Naive thymus-derived CD4-positive, alpha-beta T cell (primary cell): ENCODE results near the gene PDGFD. TPM values are rescaled to one million over a fixed set of nuclear protein-coding genes. Genes with fewer than 3 reads are reported as not detected.

Experiments used
- ATAC-seq: fragments of 150-1000 bp; cut with Tn5 transposase; 2 replicates; pipeline ENCODE4 v1.10.0; 2021; ENCODE audit warnings: mild to moderate bottlenecking, moderate library complexity
- CTCF ChIA-PET: fragments of 350-600 bp; sonication (Branson Sonifier 250); formaldehyde crosslinking; loops from one replicate; lab custom pipeline; 2021; ENCODE audit warnings: antibody characterized with exemption; lab: Charles Lee
- POLR2A ChIA-PET: fragments of 350-600 bp; sonication (Branson Sonifier 250); formaldehyde crosslinking; loops from one replicate; lab custom pipeline; 2021; ENCODE audit warnings: antibody characterized with exemption, inconsistent platforms; lab: Charles Lee
- DNase-seq, 9 donors: peaks; one replicate each; pipeline versions ENCODE4 v3.0.0 to v3.0.0-alpha.2; 2020 to 2022; ENCODE audit warnings: mixed read lengths in 1 of 9
- H3K27ac ChIP-seq: one replicate; pipeline ENCODE4 v1.7.0; 2013; ENCODE audit warnings: mild to moderate bottlenecking, low read depth, low read length, moderate library complexity
- H3K27me3 ChIP-seq, 2 donors: one replicate each; pipeline ENCODE4 v1.7.0; 2013; ENCODE audit warnings: low read length in 2 of 2, mild to moderate bottlenecking in 2 of 2, moderate library complexity in 2 of 2; ENCODE audit not compliant: control insufficient read depth in 2 of 2, insufficient read depth in 2 of 2
- H3K36me3 ChIP-seq, 3 experiments: 1 replicate in 2 of 3; 2 replicates in 1 of 3; pipeline ENCODE4 v1.7.0; 2013; ENCODE audit warnings: low read length in 3 of 3, mild to moderate bottlenecking in 3 of 3, moderate library complexity in 1 of 3; ENCODE audit not compliant: insufficient read depth in 3 of 3, control insufficient read depth in 2 of 3
- H3K4me1 ChIP-seq, 2 donors: one replicate each; pipeline ENCODE4 v1.7.0; 2013; ENCODE audit warnings: low read length in 2 of 2, mild to moderate bottlenecking in 2 of 2, moderate library complexity in 1 of 2; ENCODE audit not compliant: control insufficient read depth in 2 of 2, insufficient read depth in 2 of 2
- H3K4me3 ChIP-seq: 2 replicates; pipeline ENCODE4 v1.7.0; 2013; ENCODE audit warnings: mild to moderate bottlenecking, low read length
- H3K9me3 ChIP-seq, 3 experiments: 1 replicate in 2 of 3; 2 replicates in 1 of 3; pipeline ENCODE4 v1.7.0; 2013; ENCODE audit warnings: low read length in 3 of 3; ENCODE audit not compliant: control insufficient read depth in 2 of 3
- H3K27ac Mint-ChIP-seq, 9 donors: one replicate each; pipeline ENCODE4 v1.8.0; 2020 to 2022; ENCODE audit warnings: mixed read lengths in 9 of 9, mild to moderate bottlenecking in 8 of 9, moderate library complexity in 5 of 9, inconsistent platforms in 2 of 9
- H3K27me3 Mint-ChIP-seq, 5 donors: one replicate each; pipeline ENCODE4 v1.8.0; 2021 to 2022; ENCODE audit warnings: mixed read lengths in 5 of 5, mild to moderate bottlenecking in 1 of 5
- H3K36me3 Mint-ChIP-seq, 5 donors: one replicate each; pipeline ENCODE4 v1.8.0; 2020 to 2022; ENCODE audit warnings: mixed read lengths in 5 of 5, mild to moderate bottlenecking in 3 of 5, inconsistent platforms in 1 of 5
- H3K4me1 Mint-ChIP-seq, 7 donors: one replicate each; pipeline ENCODE4 v1.8.0; 2020 to 2022; ENCODE audit warnings: mixed read lengths in 7 of 7, mild to moderate bottlenecking in 3 of 7, inconsistent platforms in 1 of 7
- H3K4me3 Mint-ChIP-seq, 10 donors: one replicate each; pipeline ENCODE4 v1.8.0; 2020 to 2022; ENCODE audit warnings: mild to moderate bottlenecking in 10 of 10, mixed read lengths in 10 of 10, moderate library complexity in 6 of 10, inconsistent platforms in 2 of 10
- H3K9me3 Mint-ChIP-seq, 11 donors: one replicate each; pipeline ENCODE4 v1.8.0; 2020 to 2022; ENCODE audit warnings: mixed read lengths in 11 of 11, mild to moderate bottlenecking in 4 of 11, inconsistent platforms in 1 of 11, moderate library complexity in 1 of 11
- intact Hi-C, 2 donors: fragments of 100-400 bp; cut with micrococcal nuclease; formaldehyde crosslinking; loops; one replicate each; pipeline ENCODE4 v1.15.1; 2023
- polyA plus RNA-seq, 2 donors: library from polyadenylated mRNA; unstranded; fragments of 300-500 nt; fragmentation: Illumina TruSeq; gene quantifications; one replicate each; pipeline ENCODE4 v1.2.3, GENCODE V29; 2021
- total RNA-seq, 6 experiments: library from RNA in 5 of 6; stranded (reverse) in 5 of 6; gene quantifications; 1 replicate in 5 of 6; 2 replicates in 1 of 6; pipeline ENCODE4 v1.2.3 and lab custom pipeline; 2021 to 2026

PDGFD gene
- total and polyA plus RNA-seq, 7 experiments from 2014 or later, result 0.05 to 3.6 (median 0.26) TPM; not detected in 3

GRCh38 chr11:103883856-103884255 lies 280.1 kb downstream of the PDGFD start:
- Mint-ChIP-seq H3K9me3 (peaks cover 0 to 7% (median 2%) of the 10 kb centered on the region in 11 donors), H3K4me1 (no peaks in the 10 kb centered on the region), H3K36me3 (no peaks in the 10 kb centered on the region), H3K27ac (no peak overlapping the region), H3K27me3 (peaks cover 0 to 6% (median 0%) of the 10 kb centered on the region in 5 donors), H3K4me3 (no peak overlapping the region)
- intact Hi-C loops, result no loop called here
- Histone ChIP-seq H3K27me3 (no peaks in the 10 kb centered on the region), H3K27ac (no peak overlapping the region), H3K4me3 (no peak overlapping the region), H3K9me3 (no peaks in the 10 kb centered on the region), H3K36me3 (no peaks in the 10 kb centered on the region), H3K4me1 (no peaks in the 10 kb centered on the region)
- no peak for DNase-seq
- no peak for ATAC-seq
- ChIA-PET CTCF (no interaction called here), POLR2A (no interaction called here)

DNA sequence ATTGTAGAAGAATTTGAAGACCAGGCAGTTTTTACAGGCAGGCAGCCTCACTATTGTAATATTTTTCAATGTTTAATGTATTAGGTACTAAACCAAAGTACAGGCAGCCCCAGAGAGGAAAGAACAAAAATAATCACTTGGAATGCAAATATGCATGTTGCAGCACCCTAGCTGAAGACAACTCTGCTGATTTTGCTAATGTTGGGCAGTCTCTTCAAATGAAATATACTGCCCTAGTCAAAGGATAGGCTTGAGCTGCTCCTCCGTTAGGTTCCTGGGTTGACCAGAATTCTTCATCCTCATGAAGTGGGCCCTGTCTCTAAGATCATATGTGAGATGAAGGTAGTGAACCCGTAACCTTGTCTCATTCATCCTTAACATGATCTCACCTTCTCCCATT lies 280.7 kb downstream of the PDGFD start:
- Mint-ChIP-seq H3K27me3 (peaks cover 0 to 6% (median 0%) of the 10 kb centered on the region in 5 donors), H3K4me3 (no peak overlapping the region), H3K9me3 (peaks cover 0 to 8% (median 0%) of the 10 kb centered on the region in 11 donors), H3K4me1 (no peaks in the 10 kb centered on the region), H3K36me3 (no peaks in the 10 kb centered on the region), H3K27ac (no peak overlapping the region)
- Histone ChIP-seq H3K9me3 (no peaks in the 10 kb centered on the region), H3K27me3 (no peaks in the 10 kb centered on the region), H3K27ac (no peak overlapping the region), H3K4me3 (no peak overlapping the region), H3K36me3 (no peaks in the 10 kb centered on the region), H3K4me1 (no peaks in the 10 kb centered on the region)
- intact Hi-C loops, result no loop called here
- ChIA-PET POLR2A (no interaction called here), CTCF (no interaction called here)
- ATAC-seq (no peak), DNase-seq (no peak)

- peaks cover 0 to 6% (median 0%) of the 10 kb centered on the region in 5 donors for H3K27me3 Mint-ChIP-seq
- H3K27me3 ChIP-seq, result no peaks in the 10 kb centered on the region
- DNase-seq, result no peak
- no peaks in the 10 kb centered on the region for H3K36me3 Mint-ChIP-seq
- ChIA-PET POLR2A (no interaction called here), CTCF (no interaction called here)
- ATAC-seq, result no peak
- no peaks in the 10 kb centered on the region for H3K9me3 ChIP-seq
- no peaks in the 10 kb centered on the region for H3K4me1 Mint-ChIP-seq
- intact Hi-C loops, result no loop called here
- H3K27ac ChIP-seq, result no peak overlapping the region
- H3K36me3 ChIP-seq, result no peaks in the 10 kb centered on the region
- H3K4me3 ChIP-seq, result no peak overlapping the region
- no peaks in the 10 kb centered on the region for H3K4me1 ChIP-seq
- no peak overlapping the region for H3K27ac Mint-ChIP-seq
- no peak overlapping the region for H3K4me3 Mint-ChIP-seq
- H3K9me3 Mint-ChIP-seq, result peaks cover 0 to 11% (median 0%) of the 10 kb centered on the region in 11 donors
Observed at GRCh38 chr11:103881584-103881983, 282.4 kb downstream of the PDGFD start.

DNA sequence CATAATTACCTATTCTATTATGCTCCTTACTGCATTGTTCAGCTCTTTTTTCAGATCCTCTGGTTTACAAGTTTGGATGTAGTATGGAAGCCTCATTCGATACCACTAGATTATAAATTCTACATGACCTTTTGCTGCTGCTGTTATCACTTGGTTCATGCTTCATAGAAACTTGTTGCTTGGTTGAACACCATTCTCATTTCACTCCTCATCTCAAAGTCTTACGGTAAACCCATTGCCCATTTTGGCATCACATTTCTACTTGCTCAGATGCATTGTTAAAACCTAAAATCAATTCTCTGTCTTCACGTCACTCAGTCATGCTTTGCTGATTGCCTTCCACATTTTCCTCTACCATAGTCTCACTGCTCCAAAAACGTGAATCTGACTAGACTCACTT lies 283.0 kb downstream of the PDGFD start:
- Histone ChIP-seq H3K27ac (no peak overlapping the region), H3K4me3 (no peak overlapping the region), H3K9me3 (no peaks in the 10 kb centered on the region), H3K36me3 (no peaks in the 10 kb centered on the region), H3K27me3 (no peaks in the 10 kb centered on the region), H3K4me1 (no peaks in the 10 kb centered on the region)
- Mint-ChIP-seq H3K4me3 (no peak overlapping the region), H3K27ac (no peak overlapping the region), H3K36me3 (no peaks in the 10 kb centered on the region), H3K4me1 (no peaks in the 10 kb centered on the region), H3K27me3 (peaks cover 0 to 6% (median 0%) of the 10 kb centered on the region in 5 donors), H3K9me3 (peaks cover 0 to 11% (median 0%) of the 10 kb centered on the region in 11 donors)
- POLR2A ChIA-PET, result no interaction called here
- intact Hi-C loops, result no loop called here
- no peak for ATAC-seq
- CTCF ChIA-PET, result no interaction called here
- DNase-seq, result no peak

- no peak overlapping the region for H3K4me3 ChIP-seq
- Mint-ChIP-seq H3K27me3 (no peaks in the 10 kb centered on the region), H3K9me3 (peaks cover 0 to 5% (median 0%) of the 10 kb centered on the region in 11 donors), H3K27ac (no peak overlapping the region), H3K4me3 (no peak overlapping the region), H3K36me3 (no peaks in the 10 kb centered on the region), H3K4me1 (no peaks in the 10 kb centered on the region)
- POLR2A ChIA-PET, result no interaction called here
- ATAC-seq (no peak), DNase-seq (no peak)
- H3K27me3 ChIP-seq, result no peaks in the 10 kb centered on the region
- CTCF ChIA-PET, result interaction anchor here (1.2 kb wide), 1 partner anchor 10 kb away, joined by 3 read pairs; no protein-coding TSS in a partner anchor
- H3K27ac ChIP-seq, result no peak overlapping the region
- H3K4me1 ChIP-seq, result no peaks in the 10 kb centered on the region
- intact Hi-C loops, result no loop called here
- no peaks in the 10 kb centered on the region for H3K9me3 ChIP-seq
- H3K36me3 ChIP-seq, result no peaks in the 10 kb centered on the region
Observed at GRCh38 chr11:103878646-103879045, 285.3 kb downstream of the PDGFD start.

- Histone ChIP-seq H3K27ac (no peak overlapping the region), H3K9me3 (no peaks in the 10 kb centered on the region), H3K36me3 (no peaks in the 10 kb centered on the region), H3K4me1 (no peaks in the 10 kb centered on the region), H3K27me3 (no peaks in the 10 kb centered on the region), H3K4me3 (no peak overlapping the region)
- Mint-ChIP-seq H3K27ac (no peak overlapping the region), H3K4me3 (no peak overlapping the region), H3K27me3 (no peaks in the 10 kb centered on the region), H3K4me1 (no peaks in the 10 kb centered on the region), H3K9me3 (peaks cover 0 to 5% (median 0%) of the 10 kb centered on the region in 11 donors), H3K36me3 (no peaks in the 10 kb centered on the region)
- CTCF ChIA-PET, result no interaction called here
- ATAC-seq (no peak), DNase-seq (no peak)
- POLR2A ChIA-PET, result no interaction called here
- intact Hi-C loops, result no loop called here
Observed at GRCh38 chr11:103877221-103877620, 286.7 kb downstream of the PDGFD start.

GRCh38 chr11:103875855-103876510 lies 288.0 kb downstream of the PDGFD start:
- Mint-ChIP-seq H3K27ac (no peak overlapping the region), H3K4me3 (no peak overlapping the region), H3K36me3 (no peaks in the 10 kb centered on the region), H3K9me3 (peaks cover 0 to 5% (median 0%) of the 10 kb centered on the region in 11 donors), H3K4me1 (no peaks in the 10 kb centered on the region), H3K27me3 (no peaks in the 10 kb centered on the region)
- POLR2A ChIA-PET, result no interaction called here
- no peak for ATAC-seq
- intact Hi-C loops, result no loop called here
- DNase-seq, result no peak
- Histone ChIP-seq H3K36me3 (no peaks in the 10 kb centered on the region), H3K4me1 (no peaks in the 10 kb centered on the region), H3K27ac (no peak overlapping the region), H3K9me3 (no peaks in the 10 kb centered on the region), H3K27me3 (no peaks in the 10 kb centered on the region), H3K4me3 (no peak overlapping the region)
- CTCF ChIA-PET, result no interaction called here
